Fibroblast of lung (primary cell): Measurements from ENCODE around the gene UGT1A3. TPM values are rescaled to one million over a fixed set of nuclear protein-coding genes. Genes with fewer than 3 reads are reported as not detected.
A peak's percentile ranks its signal among the peaks of the same experiment; 100 is the strongest.

Experiments
- DNase-seq, 2 donors: peaks; one replicate each; pipeline versions ENCODE4 v3.0.0 to v3.0.0-alpha.2; 2010; ENCODE audit warnings: low read depth in 2 of 2
- H2AFZ ChIP-seq: 2 replicates; pipeline ENCODE4 v1.5.1; 2012; ENCODE audit warnings: low read length, control low read depth, inconsistent platforms
- H3K27ac ChIP-seq: 2 replicates; pipeline ENCODE4 v1.5.1; 2011; ENCODE audit warnings: low read length, control low read depth; ENCODE audit not compliant: insufficient read depth
- H3K27me3 ChIP-seq: 2 replicates; pipeline ENCODE4 v1.5.1; 2011; ENCODE audit warnings: mild to moderate bottlenecking, low read length; ENCODE audit not compliant: control insufficient read depth, insufficient read depth
- H3K36me3 ChIP-seq: 2 replicates; pipeline ENCODE4 v1.5.1; 2011; ENCODE audit warnings: low read length; ENCODE audit not compliant: control insufficient read depth, insufficient read depth
- H3K4me1 ChIP-seq: 2 replicates; pipeline ENCODE4 v1.5.1; 2011; ENCODE audit warnings: low read length; ENCODE audit not compliant: control insufficient read depth, insufficient read depth; ENCODE audit errors: extremely low read depth
- H3K4me2 ChIP-seq: 2 replicates; pipeline ENCODE4 v1.5.1; 2011; ENCODE audit warnings: low read length, control low read depth; ENCODE audit not compliant: insufficient read depth; ENCODE audit errors: extremely low read depth
- H3K4me3 ChIP-seq, 4 experiments: fragments of 200-600 bp in 1 of 4; sonication (generic) in 1 of 4; replicated peaks in 1 of 4; 2 replicates each; pipeline ENCODE4 v1.5.1; 2011 to 2016; ENCODE audit warnings: low read length in 4 of 4, low read depth in 3 of 4, mild to moderate bottlenecking in 3 of 4, control low read depth in 2 of 4, inconsistent platforms in 1 of 4, mixed read lengths in 1 of 4; ENCODE audit not compliant: insufficient read depth in 1 of 4; ENCODE audit errors: control extremely low read depth in 1 of 4
- H3K79me2 ChIP-seq: 2 replicates; pipeline ENCODE4 v1.5.1; 2012; ENCODE audit warnings: mild to moderate bottlenecking, low read length, inconsistent platforms; ENCODE audit not compliant: control insufficient read depth, insufficient read depth
- H3K9ac ChIP-seq: 2 replicates; pipeline ENCODE4 v1.5.1; 2011; ENCODE audit warnings: mild to moderate bottlenecking, low read length, control low read depth; ENCODE audit not compliant: insufficient read depth
- H3K9me3 ChIP-seq: 2 replicates; pipeline ENCODE4 v1.5.1; 2012; ENCODE audit warnings: low read depth, low read length; ENCODE audit not compliant: control insufficient read depth, insufficient read depth
- H4K20me1 ChIP-seq: 2 replicates; pipeline ENCODE4 v1.5.1; 2011; ENCODE audit warnings: low read length; ENCODE audit not compliant: control insufficient read depth, insufficient read depth; ENCODE audit errors: extremely low read depth
- CTCF ChIP-seq, 2 donors: IDR thresholded peaks in 1 of 2; conservative IDR thresholded peaks in 1 of 2; 1 replicate in 1 of 2; 2 replicates in 1 of 2; pipeline ENCODE4 v1.5.1; 2011 to 2012; ENCODE audit warnings: low read length in 2 of 2, control low read depth in 1 of 2, inconsistent platforms in 1 of 2, low read depth in 1 of 2, mild to moderate bottlenecking in 1 of 2
- EZH2 ChIP-seq: IDR thresholded peaks from 2 replicates; pipeline ENCODE4 v1.5.1; 2012; ENCODE audit warnings: low read length, control low read depth, mild to moderate bottlenecking; ENCODE audit errors: missing control alignments
- polyA plus RNA-seq, 2 donors: library from polyadenylated mRNA; depleted of rRNA in 1 of 2; stranded (reverse) in 1 of 2; unstranded in 1 of 2; fragments of >200 nt; gene quantifications; 2 replicates each; pipeline ENCODE4 v1.2.1, GENCODE V29; 2011 to 2012; ENCODE audit warnings: missing spikeins in 1 of 2
- total RNA-seq: library from RNA; depleted of rRNA; stranded (reverse); fragments of >200 nt; gene quantifications from 2 replicates; pipeline ENCODE4 v1.2.1, GENCODE V29; 2014

The UGT1A3 gene
- total and polyA plus RNA-seq, 2 donors (not counting 1 experiment from before 2014, with no cell fraction given) = not detected

GRCh38 chr2:233689501-233689900 is 39.3 kb upstream of the UGT1A3 start:
- Histone ChIP-seq H3K36me3 (no peaks in the 10 kb centered on the region), H3K9me3 (no peaks in the 10 kb centered on the region), H3K79me2 (no peaks in the 10 kb centered on the region), H3K4me2 (no peak overlapping the region), H3K4me1 (no peaks in the 10 kb centered on the region), H3K27ac (no peak overlapping the region), H4K20me1 (no peaks in the 10 kb centered on the region), H3K9ac (no peak overlapping the region), H2AFZ (no peak overlapping the region), H3K27me3 (no peaks in the 10 kb centered on the region), H3K4me3 (no peak overlapping the region)
- no peak for DNase-seq
- TF ChIP-seq EZH2 = no peak
- no peak for TF ChIP-seq CTCF (conservative IDR thresholded peaks at IDR 0.05 in 1 of 2, IDR thresholded peaks at IDR 0.05 in 1 of 2; ENCODE audit: low read depth in 1 of 2, low read length in 2 of 2)

- H3K27me3 ChIP-seq = no peaks in the 10 kb centered on the region
- H3K4me3 ChIP-seq = no peak overlapping the region
- no peaks in the 10 kb centered on the region for H3K9me3 ChIP-seq
- H2AFZ ChIP-seq = no peak overlapping the region
- TF ChIP-seq EZH2 (no peak), CTCF (conservative IDR thresholded peaks at IDR 0.05 in 1 of 2, IDR thresholded peaks at IDR 0.05 in 1 of 2; ENCODE audit: low read depth in 1 of 2, low read length in 2 of 2) (no peak)
- no peak overlapping the region for H3K27ac ChIP-seq
- DNase-seq = peak in 1 of 2 donors; percentile 30
- no peak overlapping the region for H3K4me2 ChIP-seq
- no peaks in the 10 kb centered on the region for H4K20me1 ChIP-seq
- no peak overlapping the region for H3K9ac ChIP-seq
- H3K4me1 ChIP-seq = no peaks in the 10 kb centered on the region
- H3K36me3 ChIP-seq = no peaks in the 10 kb centered on the region
- H3K79me2 ChIP-seq = no peaks in the 10 kb centered on the region
Measured at GRCh38 chr2:233690444-233690843, 38.4 kb upstream of the UGT1A3 start.

- no peak overlapping the region for H3K4me2 ChIP-seq
- H4K20me1 ChIP-seq = no peaks in the 10 kb centered on the region
- DNase-seq = no peak
- no peak overlapping the region for H3K4me3 ChIP-seq
- TF ChIP-seq EZH2 = no peak
- no peak for TF ChIP-seq CTCF (conservative IDR thresholded peaks at IDR 0.05 in 1 of 2, IDR thresholded peaks at IDR 0.05 in 1 of 2; ENCODE audit: low read depth in 1 of 2, low read length in 2 of 2)
- H3K9me3 ChIP-seq = no peaks in the 10 kb centered on the region
- H3K9ac ChIP-seq = no peak overlapping the region
- no peak overlapping the region for H2AFZ ChIP-seq
- H3K4me1 ChIP-seq = no peaks in the 10 kb centered on the region
- no peaks in the 10 kb centered on the region for H3K79me2 ChIP-seq
- no peak overlapping the region for H3K27ac ChIP-seq
- H3K27me3 ChIP-seq = no peaks in the 10 kb centered on the region
- no peaks in the 10 kb centered on the region for H3K36me3 ChIP-seq
Measured at GRCh38 chr2:233691443-233692433, 37.1 kb upstream of the UGT1A3 start.
